Peyer's patch (tissue), 4 donors: ENCODE measurements around the gene SCP2.

Experiments
- POLR2A ChIP-seq, 2 donors: fragments of 450-650 bp; IDR thresholded peaks; one replicate each; pipeline ENCODE4 v1.5.1; 2017; ENCODE audit warnings: antibody characterized with exemption in 2 of 2, mild to moderate bottlenecking in 2 of 2, moderate library complexity in 2 of 2
- TF ChIP-seq, protein P1 (sequence below), 6 experiments: fragments of 450-650 bp in 4 of 6; fragments of 200-600 bp in 2 of 6; sonication (generic) in 1 of 6; IDR thresholded peaks; one replicate each; pipeline ENCODE4 v1.5.1; 2017 to 2019; ENCODE audit warnings: antibody characterized with exemption in 6 of 6, mild to moderate bottlenecking in 3 of 6, moderate library complexity in 1 of 6

DNA sequence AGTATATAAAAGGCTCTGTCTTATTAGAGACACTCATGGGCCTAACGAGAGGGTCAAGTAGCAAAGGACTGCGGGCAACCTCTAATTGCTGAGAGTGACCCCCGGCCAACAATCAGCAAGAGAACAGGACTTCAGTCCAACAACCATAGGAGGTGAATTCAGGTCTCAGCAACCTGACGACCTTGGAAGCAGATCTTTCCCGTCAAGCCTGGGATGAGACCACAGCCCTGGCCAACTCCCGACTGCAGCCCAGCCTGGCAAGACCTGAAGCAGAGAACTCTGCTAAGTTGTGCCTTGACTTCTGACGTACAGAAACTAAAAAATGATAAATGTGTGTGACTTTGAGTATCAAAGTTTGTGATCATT is 11.2 kb upstream of the SCP2 start:
- TF ChIP-seq, protein P1, sequence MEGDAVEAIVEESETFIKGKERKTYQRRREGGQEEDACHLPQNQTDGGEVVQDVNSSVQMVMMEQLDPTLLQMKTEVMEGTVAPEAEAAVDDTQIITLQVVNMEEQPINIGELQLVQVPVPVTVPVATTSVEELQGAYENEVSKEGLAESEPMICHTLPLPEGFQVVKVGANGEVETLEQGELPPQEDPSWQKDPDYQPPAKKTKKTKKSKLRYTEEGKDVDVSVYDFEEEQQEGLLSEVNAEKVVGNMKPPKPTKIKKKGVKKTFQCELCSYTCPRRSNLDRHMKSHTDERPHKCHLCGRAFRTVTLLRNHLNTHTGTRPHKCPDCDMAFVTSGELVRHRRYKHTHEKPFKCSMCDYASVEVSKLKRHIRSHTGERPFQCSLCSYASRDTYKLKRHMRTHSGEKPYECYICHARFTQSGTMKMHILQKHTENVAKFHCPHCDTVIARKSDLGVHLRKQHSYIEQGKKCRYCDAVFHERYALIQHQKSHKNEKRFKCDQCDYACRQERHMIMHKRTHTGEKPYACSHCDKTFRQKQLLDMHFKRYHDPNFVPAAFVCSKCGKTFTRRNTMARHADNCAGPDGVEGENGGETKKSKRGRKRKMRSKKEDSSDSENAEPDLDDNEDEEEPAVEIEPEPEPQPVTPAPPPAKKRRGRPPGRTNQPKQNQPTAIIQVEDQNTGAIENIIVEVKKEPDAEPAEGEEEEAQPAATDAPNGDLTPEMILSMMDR (IDR thresholded peaks at IDR 0.05) = no peak
- TF ChIP-seq POLR2A (IDR thresholded peaks at IDR 0.05) = no peak
